Activated CD4-positive, alpha-beta memory T cell treated with anti-CD3 and anti-CD28 coated beads for 36 hours (primary cell): Measurements from ENCODE around the gene CREB3L2. TPM values are rescaled to one million over a fixed set of nuclear protein-coding genes. Genes with fewer than 3 reads are reported as not detected.
A peak's percentile ranks its signal among the peaks of the same experiment; 100 is the strongest.

Source experiments
- CTCF ChIA-PET: fragments of 350-600 bp; sonication (Branson Sonifier 250); formaldehyde crosslinking; loops from one replicate; lab custom pipeline; 2021; ENCODE audit warnings: antibody characterized with exemption, inconsistent platforms; lab: Charles Lee
- POLR2A ChIA-PET: fragments of 350-600 bp; sonication (Branson Sonifier 250); formaldehyde crosslinking; loops from one replicate; lab custom pipeline; 2021; ENCODE audit warnings: antibody characterized with exemption; lab: Charles Lee
- DNase-seq: peaks from one replicate; pipeline ENCODE4 v3.0.0-alpha.2; 2020
- H3K27ac Mint-ChIP-seq: one replicate; pipeline ENCODE4 v1.8.0; 2021; ENCODE audit warnings: mixed read lengths
- H3K27me3 Mint-ChIP-seq: one replicate; pipeline ENCODE4 v1.8.0; 2021; ENCODE audit warnings: mixed read lengths
- H3K36me3 Mint-ChIP-seq: one replicate; pipeline ENCODE4 v1.8.0; 2021; ENCODE audit warnings: mixed read lengths
- H3K4me1 Mint-ChIP-seq: one replicate; pipeline ENCODE4 v1.8.0; 2021; ENCODE audit warnings: low read depth, mixed read lengths
- H3K4me3 Mint-ChIP-seq: one replicate; pipeline ENCODE4 v1.8.0; 2021; ENCODE audit warnings: mild to moderate bottlenecking, mixed read lengths
- H3K9me3 Mint-ChIP-seq: one replicate; pipeline ENCODE4 v1.8.0; 2021; ENCODE audit warnings: mixed read lengths
- intact Hi-C: fragments of 100-400 bp; cut with micrococcal nuclease; formaldehyde crosslinking; loops from one replicate; pipeline ENCODE4 v1.15.1; 2023
- total RNA-seq, 2 experiments: library from RNA; stranded (reverse); gene quantifications; one replicate each; pipeline ENCODE4 v1.2.3, GENCODE V29; 2021

Gene CREB3L2
- total RNA-seq, 2 experiments from 2014 or later = 36.1 to 39.4 TPM

DNA sequence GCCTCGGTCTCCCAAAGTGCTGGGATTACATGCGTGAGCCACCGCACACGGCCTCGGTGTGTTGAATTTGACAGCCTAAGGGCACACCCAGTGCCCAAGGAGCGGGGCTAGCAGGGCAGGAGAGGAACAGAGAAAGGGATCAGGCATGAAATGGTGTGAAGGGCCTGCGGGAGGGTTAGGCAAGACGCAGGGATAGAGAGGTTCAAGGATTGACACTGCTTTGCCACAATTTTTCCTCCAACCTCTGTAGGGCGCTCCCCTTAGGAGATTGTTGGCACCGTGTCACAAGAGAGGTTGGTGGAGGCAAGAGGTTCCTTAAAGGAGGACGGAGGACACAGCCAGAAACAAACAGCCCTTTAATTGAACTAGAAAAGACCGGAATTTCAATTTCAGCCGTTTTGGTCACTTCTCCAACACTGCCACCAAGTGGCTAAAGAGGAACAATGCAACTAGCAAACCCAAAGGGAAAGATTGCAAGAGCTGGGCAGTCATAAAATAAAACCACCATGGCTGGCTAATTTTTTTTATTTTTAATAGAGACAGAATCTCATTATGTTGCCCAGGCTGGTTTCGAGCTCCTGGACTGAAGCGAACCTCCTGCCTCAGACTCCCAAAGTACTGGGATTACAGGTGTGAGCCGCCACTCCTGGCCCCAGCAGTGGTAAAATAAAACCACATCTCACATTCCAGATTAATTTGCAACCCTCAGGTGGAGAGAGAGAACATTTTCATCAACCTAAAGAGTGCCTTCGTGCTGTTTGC lies 6.9 kb upstream of the CREB3L2 start:
- H3K27me3 Mint-ChIP-seq = no peaks in the 10 kb centered on the region
- DNase-seq = peak; percentile 37
- no peak overlapping the region for H3K4me3 Mint-ChIP-seq
- ChIA-PET POLR2A (no interaction called here), CTCF (interaction anchor here (0.6 to 15.3 kb wide), 23 partner anchors 9 to 730 kb away, joined by 3 to 433 read pairs (median 4); no protein-coding TSS in a partner anchor)
- H3K36me3 Mint-ChIP-seq = no peaks in the 10 kb centered on the region
- intact Hi-C loops = loop anchor here (1.0 kb wide), 3 partner anchors 105 to 402 kb away; no protein-coding TSS in a partner anchor
- no peak overlapping the region for H3K27ac Mint-ChIP-seq
- no peaks in the 10 kb centered on the region for H3K9me3 Mint-ChIP-seq
- H3K4me1 Mint-ChIP-seq = peaks cover 4% of the 10 kb centered on the region

DNA sequence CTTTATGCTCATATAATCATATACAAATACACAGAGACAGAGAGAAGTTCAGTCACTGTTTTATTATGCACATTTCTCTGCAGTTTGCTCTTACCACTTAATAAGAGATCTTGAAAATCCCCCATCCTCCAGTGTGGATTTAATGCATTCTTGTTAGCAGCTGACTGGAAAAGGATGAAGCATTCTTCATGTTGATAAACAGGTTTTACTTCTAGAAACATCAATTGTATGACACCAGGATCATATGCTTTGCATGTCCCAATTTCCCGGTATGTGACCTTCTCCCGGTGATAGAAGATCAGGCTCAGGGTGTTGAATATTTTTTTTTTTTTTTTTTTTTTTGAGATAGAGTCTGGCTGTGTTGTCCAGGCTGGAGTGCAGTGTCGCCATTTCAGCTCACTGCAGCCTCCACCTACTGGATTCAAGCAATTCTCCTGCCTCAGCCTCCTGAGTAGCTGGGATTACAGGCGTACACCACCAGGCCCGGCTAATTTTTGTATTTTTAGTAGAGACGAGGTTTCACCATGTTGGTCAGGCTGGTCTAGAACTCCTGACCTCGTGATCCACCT lies 6.2 kb upstream of the CREB3L2 start:
- H3K27me3 Mint-ChIP-seq = no peaks in the 10 kb centered on the region
- no peak for DNase-seq
- ChIA-PET POLR2A (no interaction called here), CTCF (interaction anchor here (1.0 to 15.3 kb wide), 14 partner anchors 10 to 731 kb away, joined by 3 to 433 read pairs (median 5); no protein-coding TSS in a partner anchor)
- no peak overlapping the region for H3K27ac Mint-ChIP-seq
- intact Hi-C loops = loop anchor here (1.0 kb wide), 3 partner anchors 105 to 402 kb away; no protein-coding TSS in a partner anchor
- no peaks in the 10 kb centered on the region for H3K36me3 Mint-ChIP-seq
- H3K4me3 Mint-ChIP-seq = no peak overlapping the region
- H3K9me3 Mint-ChIP-seq = no peaks in the 10 kb centered on the region
- H3K4me1 Mint-ChIP-seq = peaks cover 4% of the 10 kb centered on the region

DNA sequence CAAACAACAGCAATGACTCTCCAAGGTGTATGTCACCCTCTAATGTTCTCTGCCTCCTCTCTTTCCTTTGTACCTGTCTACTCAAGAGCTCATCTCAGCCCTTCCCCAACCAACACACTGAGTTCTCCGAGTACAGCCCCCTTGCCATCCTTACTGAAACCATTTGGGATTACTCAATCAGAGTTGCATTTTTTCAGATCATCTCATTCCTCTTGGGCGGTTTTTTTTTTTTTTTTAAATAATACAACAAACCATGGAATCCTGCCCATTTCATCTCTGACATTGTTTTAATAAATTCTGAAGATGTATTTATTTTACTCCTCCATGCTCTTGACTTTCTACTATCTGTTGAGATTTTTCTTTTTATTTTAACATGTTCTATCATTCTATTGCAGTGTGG lies 4.2 kb upstream of the CREB3L2 start:
- intact Hi-C loops = no loop called here
- peaks cover 10% of the 10 kb centered on the region for H3K4me1 Mint-ChIP-seq

DNA sequence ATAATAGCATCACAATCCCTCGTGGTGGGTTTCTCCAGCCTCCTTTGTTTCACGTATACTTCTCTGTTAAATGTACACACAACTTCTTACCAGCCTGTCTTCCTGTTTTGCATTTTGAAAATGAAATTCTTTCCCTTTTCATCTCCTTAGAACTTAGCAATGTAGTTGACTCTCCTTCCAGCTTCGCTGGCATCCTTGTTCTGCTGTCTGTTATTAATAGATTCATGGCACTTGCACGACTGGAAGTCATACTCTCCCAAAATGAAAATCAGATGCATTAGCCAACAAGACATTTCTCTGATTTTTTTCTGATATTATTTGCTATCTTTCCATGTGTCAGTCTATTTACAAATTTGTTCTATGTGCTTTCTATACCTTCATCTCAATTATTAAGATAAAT lies 3.0 kb upstream of the CREB3L2 start:
- DNase-seq = no peak

More for the DNA sequence above, 4.2 kb upstream of the CREB3L2 start:
- POLR2A ChIA-PET = no interaction called here
- DNase-seq = no peak
- no peaks in the 10 kb centered on the region for H3K27me3 Mint-ChIP-seq
- no peaks in the 10 kb centered on the region for H3K9me3 Mint-ChIP-seq
- CTCF ChIA-PET = interaction anchor here (1.0 to 15.3 kb wide), 4 partner anchors 81 to 415 kb away, joined by 3 to 433 read pairs (median 6); no protein-coding TSS in a partner anchor
- no peak overlapping the region for H3K27ac Mint-ChIP-seq
- no peaks in the 10 kb centered on the region for H3K36me3 Mint-ChIP-seq
- H3K4me3 Mint-ChIP-seq = no peak overlapping the region

DNA sequence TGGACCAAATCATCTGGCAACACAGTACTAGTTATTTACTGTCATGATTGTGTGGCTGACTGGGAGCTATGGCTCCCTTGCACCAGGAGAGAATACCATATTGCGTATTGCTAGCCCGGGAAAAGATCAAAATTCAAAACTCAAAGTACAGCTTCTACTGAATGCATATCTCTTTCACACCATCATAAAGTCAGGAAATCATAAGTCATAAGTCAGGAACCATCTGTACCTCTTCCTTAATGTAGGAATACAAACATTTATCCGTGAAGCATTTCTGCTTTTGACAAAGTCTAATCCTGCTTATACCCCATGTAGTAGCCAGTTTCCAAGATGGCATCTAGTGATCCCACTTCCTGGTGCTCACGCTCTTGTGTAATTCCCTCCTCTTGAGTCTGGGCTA lies 2.2 kb upstream of the CREB3L2 start:
- ChIA-PET CTCF (interaction anchor here (1.2 to 15.3 kb wide), 8 partner anchors 9 to 740 kb away, joined by 3 to 433 read pairs (median 6); no protein-coding TSS in a partner anchor), POLR2A (no interaction called here)
- intact Hi-C loops = loop anchor here (5.0 kb wide), 1 partner anchor 873 kb away; no protein-coding TSS in a partner anchor
- Mint-ChIP-seq H3K36me3 (peaks cover 2% of the 10 kb centered on the region), H3K27me3 (no peaks in the 10 kb centered on the region), H3K4me3 (no peak overlapping the region), H3K27ac (no peak overlapping the region), H3K9me3 (no peaks in the 10 kb centered on the region), H3K4me1 (peaks cover 26% of the 10 kb centered on the region)
- DNase-seq = no peak

More for the DNA sequence above, 3.0 kb upstream of the CREB3L2 start:
- Mint-ChIP-seq H3K27ac (no peak overlapping the region), H3K4me3 (no peak overlapping the region), H3K9me3 (no peaks in the 10 kb centered on the region), H3K27me3 (no peaks in the 10 kb centered on the region), H3K36me3 (no peaks in the 10 kb centered on the region), H3K4me1 (peaks cover 18% of the 10 kb centered on the region)
- intact Hi-C loops = loop anchor here (5.0 kb wide), 1 partner anchor 872 kb away; no protein-coding TSS in a partner anchor
- ChIA-PET CTCF (interaction anchor here (1.2 to 15.3 kb wide), 3 partner anchors 84 to 349 kb away, joined by 3 to 433 read pairs (median 9); no protein-coding TSS in a partner anchor), POLR2A (no interaction called here)

DNA sequence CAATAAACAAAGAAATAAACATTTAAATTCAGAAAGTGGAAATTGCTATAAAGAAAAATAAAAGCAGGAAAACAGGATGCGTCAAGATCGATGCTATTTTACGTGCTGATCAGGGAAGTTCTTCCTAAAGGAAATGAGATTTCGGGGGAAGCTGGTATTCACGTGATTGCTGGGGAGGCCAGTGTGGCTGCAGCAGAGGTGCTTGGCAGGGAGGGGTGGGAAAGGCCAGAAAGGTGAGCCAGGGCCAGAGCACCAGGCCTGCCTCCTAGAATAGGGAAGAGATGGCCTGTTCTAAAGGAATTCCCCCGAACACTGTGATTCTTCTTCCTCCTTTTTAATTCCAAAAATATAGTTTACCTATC lies 923 bp upstream of the CREB3L2 start:
- Mint-ChIP-seq H3K9me3 (no peaks in the 10 kb centered on the region), H3K4me3 (peak overlapping the region; percentile 94), H3K27ac (peak overlapping the region; percentile 87), H3K27me3 (no peaks in the 10 kb centered on the region), H3K4me1 (peaks cover 31% of the 10 kb centered on the region), H3K36me3 (peaks cover 9% of the 10 kb centered on the region)
- no peak for DNase-seq
- ChIA-PET CTCF (interaction anchor here (1.0 to 15.3 kb wide), 27 partner anchors 8 to 884 kb away, joined by 3 to 433 read pairs (median 5); no protein-coding TSS in a partner anchor), POLR2A (no interaction called here)
- intact Hi-C loops = loop anchor here (1.0 to 5.0 kb wide), 7 partner anchors 11 to 874 kb away; partner anchors contain the start of gene TRIM24

DNA sequence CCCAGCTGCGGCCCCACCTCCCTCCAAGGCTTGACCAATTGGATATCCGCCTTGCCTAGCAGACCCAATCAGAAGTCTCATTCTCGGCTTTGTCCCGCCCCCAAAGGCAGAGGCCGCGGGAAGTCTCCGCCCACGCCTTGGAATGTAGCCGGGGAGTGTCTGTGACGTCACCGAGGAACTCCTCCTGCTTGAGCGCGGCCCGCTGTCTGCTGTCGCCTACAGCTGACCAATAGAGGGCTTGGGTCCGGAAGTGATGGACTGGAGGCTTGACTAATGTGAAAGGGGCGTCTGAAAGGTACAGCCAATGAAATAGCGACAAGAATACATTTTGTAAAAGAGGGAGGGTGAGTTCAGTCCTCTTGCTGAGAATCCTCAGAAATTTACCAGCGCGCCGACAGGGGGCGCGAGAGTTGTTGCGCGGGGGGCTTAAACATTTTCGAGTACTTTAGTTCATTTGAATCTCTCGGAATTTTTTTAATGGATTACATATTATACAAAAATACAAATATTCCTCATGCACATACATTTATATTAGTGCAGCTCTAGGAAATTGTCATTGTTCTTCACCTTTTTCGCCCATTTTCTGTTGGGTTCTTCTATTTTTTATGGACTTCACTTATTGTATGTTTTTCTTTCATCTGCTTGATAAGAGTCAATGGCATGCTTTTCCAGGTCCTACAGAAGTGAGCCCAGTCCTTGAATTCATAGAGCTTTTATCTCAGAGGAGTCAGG lies 376 bp upstream of the CREB3L2 start:
- intact Hi-C loops = loop anchor here (1.0 to 5.0 kb wide), 7 partner anchors 10 to 875 kb away; partner anchors contain the start of gene TRIM24
- Mint-ChIP-seq H3K4me1 (peaks cover 31% of the 10 kb centered on the region), H3K27ac (peak overlapping the region; percentile 87), H3K4me3 (peak overlapping the region; percentile 94), H3K27me3 (no peaks in the 10 kb centered on the region), H3K36me3 (peaks cover 9% of the 10 kb centered on the region), H3K9me3 (no peaks in the 10 kb centered on the region)
- ChIA-PET CTCF (interaction anchor here (0.6 to 15.3 kb wide), 33 partner anchors 9 to 884 kb away, joined by 3 to 433 read pairs (median 5); partner anchors contain the start of gene TRIM24), POLR2A (interaction anchor here (0.9 kb wide), 1 partner anchor 10 kb away, joined by 3 read pairs; no protein-coding TSS in a partner anchor)
- peak; percentile 98 for DNase-seq

DNA sequence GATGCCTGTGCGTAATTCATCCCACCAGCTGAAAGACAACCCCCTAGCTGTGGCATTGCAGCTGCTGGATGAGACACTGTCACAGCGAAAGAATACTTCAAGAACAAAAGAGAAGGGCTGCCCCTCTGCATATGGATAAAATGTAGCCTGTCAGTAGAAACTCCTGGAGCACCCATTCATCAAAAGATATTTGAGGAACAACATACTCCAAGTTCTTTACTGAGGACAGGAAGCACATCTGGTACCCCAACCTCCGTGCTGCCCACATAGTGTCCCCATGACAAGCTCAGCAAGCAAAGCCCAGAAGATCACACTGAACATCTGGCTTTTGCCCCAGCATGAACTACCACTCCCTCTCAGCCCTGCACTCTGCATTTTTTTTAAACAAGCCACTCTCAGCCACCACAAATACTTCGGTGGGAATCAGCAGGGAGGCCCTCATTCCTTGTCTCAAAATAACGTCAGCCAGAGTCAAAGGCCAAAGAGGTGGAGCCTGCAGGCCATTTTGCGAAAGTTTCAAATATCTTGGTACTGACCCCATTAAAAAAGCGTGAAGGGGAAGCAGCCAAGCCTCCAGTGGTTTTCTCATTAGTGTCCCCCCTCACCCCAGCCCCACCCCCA lies 1.7 kb downstream of the CREB3L2 start:
- Mint-ChIP-seq H3K9me3 (no peaks in the 10 kb centered on the region), H3K27ac (no peak overlapping the region), H3K4me3 (peak overlapping the region; percentile 94), H3K27me3 (no peaks in the 10 kb centered on the region), H3K4me1 (peaks cover 44% of the 10 kb centered on the region), H3K36me3 (peaks cover 12% of the 10 kb centered on the region)
- ChIA-PET CTCF (interaction anchor here (0.7 to 15.3 kb wide), 5 partner anchors 9 to 739 kb away, joined by 3 to 433 read pairs (median 4); no protein-coding TSS in a partner anchor), POLR2A (interaction anchor here (1.3 to 1.7 kb wide), 2 partner anchors 8 to 96 kb away, joined by 3 to 8 read pairs; no protein-coding TSS in a partner anchor)
- intact Hi-C loops = loop anchor here (5.0 kb wide), 1 partner anchor 877 kb away; no protein-coding TSS in a partner anchor
- no peak for DNase-seq

DNA sequence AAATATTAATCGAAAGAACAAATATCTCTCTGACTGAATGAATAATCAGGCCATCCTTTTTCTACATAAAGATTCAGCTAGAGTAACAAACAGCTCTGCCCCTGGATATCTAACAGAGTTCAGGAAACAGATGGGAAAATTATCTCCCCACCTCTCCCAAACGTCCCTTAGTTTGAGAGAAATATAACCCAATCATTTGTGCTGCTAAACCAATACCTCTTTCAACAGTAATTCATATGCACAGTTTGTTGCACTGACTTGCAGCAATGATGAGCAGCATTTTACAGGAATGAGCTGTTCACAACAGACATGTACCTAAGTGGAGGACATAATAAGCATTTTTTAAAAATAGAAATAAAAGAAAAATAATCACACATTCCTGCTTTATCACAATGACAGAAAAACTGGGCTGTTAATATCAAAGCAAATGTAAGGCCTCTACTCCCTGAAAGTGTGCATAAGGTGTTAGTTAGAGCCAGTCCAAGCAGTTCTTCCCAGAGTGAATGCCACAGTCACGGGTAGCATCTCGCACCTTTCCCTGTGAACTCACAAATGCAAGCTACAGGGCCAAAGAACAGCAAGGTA lies 2.3 kb downstream of the CREB3L2 start:
- Mint-ChIP-seq H3K27me3 (no peaks in the 10 kb centered on the region), H3K9me3 (no peaks in the 10 kb centered on the region), H3K4me1 (peaks cover 44% of the 10 kb centered on the region), H3K36me3 (peaks cover 14% of the 10 kb centered on the region), H3K27ac (peak overlapping the region; percentile 44), H3K4me3 (peak overlapping the region; percentile 94)
- DNase-seq = no peak
- intact Hi-C loops = loop anchor here (5.0 kb wide), 1 partner anchor 878 kb away; no protein-coding TSS in a partner anchor
- POLR2A ChIA-PET = no interaction called here
- CTCF ChIA-PET = interaction anchor here (0.6 to 15.3 kb wide), 7 partner anchors 8 to 875 kb away, joined by 3 to 433 read pairs (median 4); no protein-coding TSS in a partner anchor

DNA sequence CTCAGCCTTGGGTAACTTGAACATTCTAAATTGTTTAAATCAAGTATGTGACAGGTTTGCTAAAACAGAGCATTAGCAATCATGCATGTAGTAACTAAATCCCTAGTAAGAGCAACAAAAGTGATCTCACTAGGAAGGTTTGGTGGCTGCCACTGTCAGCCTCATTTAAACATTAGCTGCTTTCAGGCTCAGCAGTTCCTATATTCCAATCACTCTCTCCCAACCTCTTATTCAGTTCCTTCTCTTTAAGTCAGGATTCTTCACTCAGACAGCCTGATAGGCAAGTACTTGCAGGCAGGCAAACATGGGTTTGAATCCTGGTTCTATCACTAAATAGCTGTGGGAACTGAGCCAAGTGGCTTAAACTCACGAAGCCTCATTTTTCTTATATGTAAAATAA lies 3.6 kb downstream of the CREB3L2 start:
- no peak overlapping the region for H3K4me3 Mint-ChIP-seq
- H3K9me3 Mint-ChIP-seq = no peaks in the 10 kb centered on the region
- H3K36me3 Mint-ChIP-seq = peaks cover 14% of the 10 kb centered on the region
- no peak for DNase-seq
- no peaks in the 10 kb centered on the region for H3K27me3 Mint-ChIP-seq
- no peak overlapping the region for H3K27ac Mint-ChIP-seq
- ChIA-PET CTCF (interaction anchor here (2.0 to 15.3 kb wide), 3 partner anchors 11 to 94 kb away, joined by 6 to 433 read pairs (median 6); no protein-coding TSS in a partner anchor), POLR2A (no interaction called here)
- peaks cover 50% of the 10 kb centered on the region for H3K4me1 Mint-ChIP-seq
- intact Hi-C loops = no loop called here
